Mucosa of rectum (tissue), 2 donors: ENCODE data around the gene EFNA1.
A peak's percentile ranks its signal among the peaks of the same experiment; 100 is the strongest.

ENCODE experiments used
- H3K27ac ChIP-seq, 2 donors: one replicate each; pipeline ENCODE4 v1.7.0; 2013; ENCODE audit warnings: inconsistent platforms in 2 of 2, low read depth in 2 of 2, low read length in 2 of 2
- H3K27me3 ChIP-seq, 2 donors: one replicate each; pipeline ENCODE4 v1.7.0; 2013; ENCODE audit warnings: low read length in 2 of 2; ENCODE audit not compliant: control insufficient read depth in 2 of 2, insufficient read depth in 2 of 2
- H3K36me3 ChIP-seq, 2 donors: one replicate each; pipeline ENCODE4 v1.7.0; 2013; ENCODE audit warnings: low read length in 2 of 2; ENCODE audit not compliant: control insufficient read depth in 2 of 2, insufficient read depth in 2 of 2
- H3K4me1 ChIP-seq, 2 donors: one replicate each; pipeline ENCODE4 v1.7.0; 2013; ENCODE audit warnings: low read length in 2 of 2, mild to moderate bottlenecking in 1 of 2; ENCODE audit not compliant: control insufficient read depth in 2 of 2, insufficient read depth in 2 of 2
- H3K4me3 ChIP-seq, 2 donors: one replicate each; pipeline ENCODE4 v1.7.0; 2013; ENCODE audit warnings: low read length in 2 of 2
- H3K9ac ChIP-seq, 2 donors: one replicate each; pipeline ENCODE4 v1.7.0; 2013; ENCODE audit warnings: low read length in 2 of 2, low read depth in 1 of 2, mild to moderate bottlenecking in 1 of 2
- H3K9me3 ChIP-seq, 2 donors: one replicate each; pipeline ENCODE4 v1.7.0; 2013; ENCODE audit warnings: low read length in 2 of 2; ENCODE audit not compliant: control insufficient read depth in 2 of 2
- donor health status: healthy.
- donor health status: Normal muscosa, but diverticular disease.

Gene EFNA1

GRCh38 chr1:155131856-155132255, 4.2 kb downstream of the EFNA1 start:
- H3K9ac ChIP-seq = peak overlapping the region in 1 of 2 donors; percentile 99
- no peaks in the 10 kb centered on the region for H3K9me3 ChIP-seq
- peaks cover 3 to 4% of the 10 kb centered on the region in 2 donors for H3K27me3 ChIP-seq
- peak overlapping the region in 1 of 2 donors; percentile 84 for H3K4me3 ChIP-seq
- H3K27ac ChIP-seq = peak overlapping the region in 1 of 2 donors; percentile 97
- H3K4me1 ChIP-seq = peaks cover 47 to 70% of the 10 kb centered on the region in 2 donors
- peaks cover 25% of the 10 kb centered on the region in 2 donors for H3K36me3 ChIP-seq

DNA sequence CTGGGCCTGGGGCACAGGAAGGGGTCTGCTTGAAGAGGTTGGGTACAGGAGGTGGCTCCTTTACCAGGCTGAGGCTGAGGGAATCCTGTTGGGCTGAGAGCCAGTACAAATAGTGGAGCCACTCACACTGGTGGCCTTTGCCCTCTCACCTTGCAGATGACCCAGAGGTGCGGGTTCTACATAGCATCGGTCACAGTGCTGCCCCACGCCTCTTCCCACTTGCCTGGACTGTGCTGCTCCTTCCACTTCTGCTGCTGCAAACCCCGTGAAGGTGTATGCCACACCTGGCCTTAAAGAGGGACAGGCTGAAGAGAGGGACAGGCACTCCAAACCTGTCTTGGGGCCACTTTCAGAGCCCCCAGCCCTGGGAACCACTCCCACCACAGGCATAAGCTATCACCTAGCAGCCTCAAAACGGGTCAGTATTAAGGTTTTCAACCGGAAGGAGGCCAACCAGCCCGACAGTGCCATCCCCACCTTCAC, 6.2 kb downstream of the EFNA1 start:
- Histone ChIP-seq H3K4me1 (peaks cover 45 to 73% of the 10 kb centered on the region in 2 donors), H3K27me3 (no peaks in the 10 kb centered on the region), H3K36me3 (peaks cover 25 to 28% of the 10 kb centered on the region in 2 donors), H3K9ac (peak overlapping the region; percentile 65 to 96), H3K9me3 (no peaks in the 10 kb centered on the region), H3K4me3 (peak overlapping the region in 1 of 2 donors; percentile 86), H3K27ac (peak overlapping the region; percentile 97 to 100)

GRCh38 chr1:155134322-155134721, 6.6 kb downstream of the EFNA1 start:
- H3K36me3 ChIP-seq = peaks cover 25 to 28% of the 10 kb centered on the region in 2 donors
- no peaks in the 10 kb centered on the region for H3K9me3 ChIP-seq
- H3K9ac ChIP-seq = peak overlapping the region; percentile 65 to 96
- H3K4me1 ChIP-seq = peaks cover 44 to 71% of the 10 kb centered on the region in 2 donors
- H3K27ac ChIP-seq = peak overlapping the region; percentile 97 to 100
- no peaks in the 10 kb centered on the region for H3K27me3 ChIP-seq
- H3K4me3 ChIP-seq = peak overlapping the region in 1 of 2 donors; percentile 86

DNA sequence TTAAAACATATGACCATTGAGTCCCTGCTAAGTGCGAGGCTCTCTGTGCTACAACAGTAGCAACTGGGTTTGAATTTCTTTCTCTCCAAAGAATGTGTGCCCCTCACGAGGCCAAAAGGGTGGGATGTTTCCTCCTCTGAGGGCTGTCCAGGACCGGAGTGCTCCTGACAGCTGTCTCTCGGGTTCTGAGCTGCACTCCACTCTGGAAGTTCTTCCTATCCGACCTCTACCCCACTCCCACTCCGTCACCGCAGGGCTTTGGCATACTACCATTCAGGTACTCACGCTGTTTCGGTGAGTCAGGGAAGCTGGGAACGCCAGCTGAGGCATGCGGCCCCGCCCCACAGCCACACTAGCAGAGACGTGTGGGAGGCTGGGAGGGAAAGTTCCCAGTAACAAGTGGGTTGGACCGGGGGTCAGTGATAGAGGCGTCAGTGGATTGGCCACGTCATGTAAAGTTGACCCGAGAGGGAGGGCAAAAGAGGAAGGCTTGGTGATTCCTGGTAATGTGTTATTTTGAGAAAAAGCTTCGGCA, 7.3 kb downstream of the EFNA1 start:
- H3K4me3 ChIP-seq = peak overlapping the region; percentile 86 to 97
- no peaks in the 10 kb centered on the region for H3K9me3 ChIP-seq
- H3K27me3 ChIP-seq = no peaks in the 10 kb centered on the region
- H3K9ac ChIP-seq = peak overlapping the region; percentile 94 to 96
- peak overlapping the region; percentile 97 to 100 for H3K27ac ChIP-seq
- H3K36me3 ChIP-seq = peaks cover 25 to 28% of the 10 kb centered on the region in 2 donors
- peaks cover 39 to 71% of the 10 kb centered on the region in 2 donors for H3K4me1 ChIP-seq

- Histone ChIP-seq H3K9ac (peak within 1 kb of the TSS; percentile 94 to 96), H3K36me3 (peaks cover 25 to 28% of the 10 kb centered on the region in 2 donors), H3K27me3 (no peaks in the 10 kb centered on the region), H3K9me3 (no peaks in the 10 kb centered on the region), H3K4me1 (peaks cover 36 to 69% of the 10 kb centered on the region in 2 donors), H3K27ac (peak within 1 kb of the TSS; percentile 97 to 100), H3K4me3 (peak within 1 kb of the TSS; percentile 86 to 97)
Measured at GRCh38 chr1:155135415-155136028, 7.8 kb downstream of the EFNA1 start, which contains the start of gene SLC50A1. SLC50A1 (plus strand) TSS chr1:155135852; CDS start chr1:155135912, 60 bp downstream.

DNA sequence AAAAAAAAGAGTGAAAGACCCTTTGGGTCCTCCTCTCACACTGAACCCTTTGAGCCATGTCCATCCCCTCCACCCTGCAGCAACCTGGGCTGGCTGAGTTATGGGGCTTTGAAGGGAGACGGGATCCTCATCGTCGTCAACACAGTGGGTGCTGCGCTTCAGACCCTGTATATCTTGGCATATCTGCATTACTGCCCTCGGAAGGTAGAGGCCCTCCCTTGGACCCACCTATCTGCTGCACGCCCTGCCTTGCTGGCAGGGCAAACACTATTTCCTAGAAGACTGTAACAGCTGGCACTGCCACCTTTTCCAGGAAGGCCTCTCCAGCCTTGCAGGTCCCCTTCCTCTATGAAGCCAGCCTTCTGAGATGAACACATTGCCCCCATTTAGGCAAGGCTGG, 9.1 kb downstream of the EFNA1 start:
- no peaks in the 10 kb centered on the region for H3K27me3 ChIP-seq
- peak overlapping the region; percentile 46 to 51 for H3K4me3 ChIP-seq
- H3K9ac ChIP-seq = peak overlapping the region; percentile 7 to 96
- H3K27ac ChIP-seq = peak overlapping the region; percentile 97 to 100
- H3K9me3 ChIP-seq = no peaks in the 10 kb centered on the region
- peaks cover 18% of the 10 kb centered on the region in 2 donors for H3K36me3 ChIP-seq
- H3K4me1 ChIP-seq = peaks cover 36 to 59% of the 10 kb centered on the region in 2 donors

GRCh38 chr1:155137154-155137949, 9.7 kb downstream of the EFNA1 start:
- Histone ChIP-seq H3K9ac (peak overlapping the region; percentile 7 to 96), H3K36me3 (peaks cover 16 to 17% of the 10 kb centered on the region in 2 donors), H3K27me3 (no peaks in the 10 kb centered on the region), H3K4me3 (peak overlapping the region; percentile 46 to 51), H3K4me1 (peaks cover 36 to 57% of the 10 kb centered on the region in 2 donors), H3K9me3 (no peaks in the 10 kb centered on the region), H3K27ac (peak overlapping the region; percentile 97 to 100)

DNA sequence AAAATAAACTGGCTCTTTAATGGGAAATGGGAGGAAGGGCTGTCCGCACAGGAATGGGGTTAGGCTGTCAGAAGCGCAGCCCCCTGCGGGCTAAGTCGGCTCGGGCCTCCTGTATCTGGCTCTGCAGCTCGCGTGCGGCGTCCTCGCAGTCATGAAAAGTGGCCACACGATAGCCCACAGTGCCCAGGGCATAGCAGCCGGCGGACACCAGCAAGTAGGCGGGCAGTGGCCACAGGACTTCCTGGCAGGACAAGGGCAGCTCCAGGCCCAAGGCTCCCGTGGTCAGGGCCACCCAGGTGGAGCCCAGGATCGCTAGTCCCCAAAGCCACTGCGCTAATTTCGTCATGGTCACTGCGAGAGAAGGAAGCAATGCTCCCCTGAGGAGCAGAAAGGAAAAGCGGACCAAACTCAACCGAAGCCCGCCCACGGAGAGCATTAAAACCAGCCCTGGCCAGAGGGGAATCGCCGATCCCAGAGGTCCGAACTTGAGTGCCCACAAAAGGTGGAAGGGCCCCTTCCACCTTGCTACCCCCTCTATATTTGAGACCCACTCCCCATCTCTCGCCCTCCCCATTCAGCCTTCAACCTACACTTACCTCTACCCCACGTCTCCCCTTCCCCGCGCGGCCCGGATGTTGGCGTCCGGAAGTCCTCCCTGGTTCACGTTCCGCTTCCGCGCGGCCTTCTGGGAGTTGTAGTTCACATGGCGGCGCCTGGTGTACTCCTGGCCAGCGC, 12.4 kb downstream of the EFNA1 start, which contains the start of gene DPM3:
DPM3 (minus strand) TSS at position 637 of the 735 bp plus-strand sequence; CDS start at position 346, 291 bp downstream.
- H3K27me3 ChIP-seq = no peaks in the 10 kb centered on the region
- H3K9me3 ChIP-seq = no peaks in the 10 kb centered on the region
- peak within 1 kb of the TSS; percentile 93 to 99 for H3K9ac ChIP-seq
- peak within 1 kb of the TSS; percentile 99 for H3K4me3 ChIP-seq
- H3K27ac ChIP-seq = peak within 1 kb of the TSS; percentile 92 to 94
- peaks cover 0 to 3% of the 10 kb centered on the region in 2 donors for H3K36me3 ChIP-seq
- H3K4me1 ChIP-seq = peaks cover 18 to 36% of the 10 kb centered on the region in 2 donors

DNA sequence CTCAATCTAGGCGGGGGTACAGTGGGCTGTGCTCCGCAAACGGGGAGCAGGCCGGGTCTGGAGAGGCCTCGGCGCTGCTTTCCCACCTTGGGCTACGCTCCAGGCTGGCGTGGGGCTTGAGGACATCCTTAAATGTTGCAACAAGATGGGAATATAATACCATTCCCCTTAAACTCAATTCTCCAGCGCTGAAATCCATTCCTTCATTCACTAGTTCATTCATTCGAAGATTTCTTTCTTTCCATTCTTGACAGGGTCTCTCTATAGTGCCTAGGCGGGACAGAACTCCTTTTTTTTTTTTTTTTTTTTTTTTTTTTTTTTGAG, 12.9 kb downstream of the EFNA1 start:
- peak overlapping the region in 1 of 2 donors; percentile 92 for H3K27ac ChIP-seq
- peaks cover 0 to 3% of the 10 kb centered on the region in 2 donors for H3K36me3 ChIP-seq

More for the DNA sequence above, 12.9 kb downstream of the EFNA1 start:
- H3K9me3 ChIP-seq = no peaks in the 10 kb centered on the region
- no peaks in the 10 kb centered on the region for H3K27me3 ChIP-seq
- peak overlapping the region; percentile 99 for H3K4me3 ChIP-seq
- peak overlapping the region in 1 of 2 donors; percentile 99 for H3K9ac ChIP-seq
- H3K4me1 ChIP-seq = peaks cover 16 to 32% of the 10 kb centered on the region in 2 donors
